Erythroblast (primary cell): Measurements from ENCODE around the gene BIN2.

Experiments used
- GATA1 ChIP-seq: IDR thresholded peaks from 2 replicates; pipeline ENCODE4 v1.6.1; 2011; ENCODE audit warnings: low read depth, mild to moderate bottlenecking, control low read depth, low read length, moderate library complexity
- POLR2A ChIP-seq: IDR thresholded peaks from 2 replicates; pipeline ENCODE4 v1.6.1; 2011; ENCODE audit warnings: mild to moderate bottlenecking, low read length

DNA sequence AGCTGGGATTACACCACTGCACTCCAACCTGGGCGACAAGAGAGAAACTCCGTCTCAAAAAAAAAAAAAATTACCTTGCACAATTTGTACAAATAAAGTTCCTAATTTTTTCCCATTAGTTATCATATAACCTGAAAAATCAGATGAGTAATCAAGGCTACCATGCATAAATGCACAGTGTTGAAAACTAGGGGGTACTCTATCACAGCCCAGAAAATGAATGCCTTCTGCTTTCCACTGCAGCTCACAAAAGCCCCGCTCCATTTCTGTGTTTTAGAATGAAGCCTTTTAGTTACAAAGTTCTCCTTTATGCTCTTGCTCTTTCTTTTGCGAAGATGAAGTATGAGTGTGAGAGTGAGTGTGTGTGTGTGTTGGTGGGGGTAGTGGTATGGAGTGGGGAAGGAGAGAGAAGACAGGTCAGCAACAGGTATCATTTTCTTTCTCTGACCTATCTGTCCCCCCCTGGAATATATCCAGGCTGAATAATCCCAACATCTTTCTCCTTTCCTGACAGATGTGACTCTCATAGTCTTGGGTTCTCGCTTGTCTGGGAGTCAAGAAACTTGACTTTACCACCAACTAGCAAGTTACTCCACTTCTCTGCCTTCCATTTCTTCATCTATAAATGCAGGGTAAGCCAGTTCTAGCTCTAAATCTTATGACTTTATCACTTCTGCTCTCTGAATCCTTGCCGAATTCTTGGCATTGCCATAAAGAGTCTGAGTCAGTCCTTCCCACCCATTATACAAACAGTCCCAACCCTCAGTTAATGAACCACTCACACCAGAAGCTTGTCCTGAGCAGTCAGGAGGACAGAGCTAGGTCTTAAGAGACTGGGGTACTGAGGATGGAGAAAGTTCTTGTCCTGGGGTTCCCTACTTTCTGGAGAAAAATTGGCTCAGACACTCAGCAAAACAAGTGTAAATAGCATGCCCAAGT lies 16.1 kb downstream of the BIN2 start:
- no peak for TF ChIP-seq POLR2A
- no peak for TF ChIP-seq GATA1
